ENCODE data around the gene NPHP3.

NPHP3 gene

DNA sequence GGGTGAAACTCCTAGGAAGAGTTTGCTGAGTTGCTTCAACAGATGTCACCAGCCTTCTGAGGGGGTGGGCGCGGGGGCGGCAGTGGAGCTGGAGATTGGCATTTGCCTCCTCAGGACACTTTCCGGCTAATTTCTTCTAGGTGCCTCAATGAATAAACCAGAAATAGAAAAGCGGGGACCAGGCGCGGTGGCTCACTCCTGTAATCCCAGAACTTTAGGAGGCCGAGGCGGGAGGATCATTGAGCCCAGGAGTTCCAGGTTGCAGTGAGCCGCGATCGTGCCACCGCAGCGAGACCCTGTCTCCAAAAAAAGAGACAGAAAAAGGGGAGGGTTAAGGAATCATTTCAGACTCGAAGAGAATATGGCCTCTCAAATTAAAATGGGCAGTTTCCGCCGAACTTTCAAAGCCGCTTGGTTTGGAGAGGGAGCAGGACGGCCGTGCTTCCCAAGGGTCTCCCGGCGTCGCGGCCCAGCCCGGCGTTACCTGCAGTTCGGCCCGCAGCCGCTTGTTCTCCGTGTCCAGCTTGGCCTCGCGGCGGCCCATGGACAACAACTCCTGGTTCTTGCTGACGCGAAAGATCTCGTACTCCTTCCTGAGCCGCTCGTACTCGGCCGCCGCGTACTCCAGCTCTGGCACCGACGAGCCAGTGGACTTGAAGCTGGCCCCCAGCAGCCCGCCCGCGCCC lies 587 bp downstream of the NPHP3 start:
- no peaks in the 10 kb centered on the region for H3K36me3 ChIP-seq (ENCODE audit: control insufficient read depth, insufficient read depth, low read length)
- peak overlapping the region; percentile 70 for H3K9ac ChIP-seq (ENCODE audit: low read length)
- H3K27ac ChIP-seq (ENCODE audit: low read depth, low read length) = peak overlapping the region; percentile 95
- peak overlapping the region; percentile 82 for H3K4me3 ChIP-seq (ENCODE audit: low read length)
- peaks cover 9% of the 10 kb centered on the region for H3K4me1 ChIP-seq (ENCODE audit: control insufficient read depth, insufficient read depth, low read length)
- H3K27me3 ChIP-seq (ENCODE audit: control insufficient read depth, insufficient read depth, low read length) = no peaks in the 10 kb centered on the region

DNA sequence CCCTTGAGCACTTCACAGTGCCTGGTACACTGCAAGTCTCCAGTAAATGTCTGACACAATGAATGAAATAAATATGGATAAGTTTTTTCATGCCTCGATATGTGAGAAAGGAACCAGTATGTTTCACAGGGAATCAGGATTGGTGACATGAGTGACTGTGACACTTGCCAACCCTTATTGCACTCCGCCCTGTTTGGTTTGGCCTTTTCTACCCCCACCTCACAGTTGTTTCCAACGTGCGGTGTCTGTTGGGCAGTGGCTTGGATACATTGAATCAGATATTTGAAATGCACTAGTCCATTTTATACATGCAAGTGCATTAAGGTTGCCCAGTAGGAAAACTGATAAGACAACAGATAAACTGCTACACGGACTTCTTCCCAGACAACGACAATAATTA lies 2.0 kb downstream of the NPHP3 start:
- no peak overlapping the region for H3K9ac ChIP-seq (ENCODE audit: low read length)
- no peaks in the 10 kb centered on the region for H3K27me3 ChIP-seq (ENCODE audit: control insufficient read depth, insufficient read depth, low read length)
- peak overlapping the region; percentile 11 for H3K4me3 ChIP-seq (ENCODE audit: low read length)
- H3K36me3 ChIP-seq (ENCODE audit: control insufficient read depth, insufficient read depth, low read length) = no peaks in the 10 kb centered on the region
- no peak overlapping the region for H3K27ac ChIP-seq (ENCODE audit: low read depth, low read length)
- H3K4me1 ChIP-seq (ENCODE audit: control insufficient read depth, insufficient read depth, low read length) = peaks cover 9% of the 10 kb centered on the region

DNA sequence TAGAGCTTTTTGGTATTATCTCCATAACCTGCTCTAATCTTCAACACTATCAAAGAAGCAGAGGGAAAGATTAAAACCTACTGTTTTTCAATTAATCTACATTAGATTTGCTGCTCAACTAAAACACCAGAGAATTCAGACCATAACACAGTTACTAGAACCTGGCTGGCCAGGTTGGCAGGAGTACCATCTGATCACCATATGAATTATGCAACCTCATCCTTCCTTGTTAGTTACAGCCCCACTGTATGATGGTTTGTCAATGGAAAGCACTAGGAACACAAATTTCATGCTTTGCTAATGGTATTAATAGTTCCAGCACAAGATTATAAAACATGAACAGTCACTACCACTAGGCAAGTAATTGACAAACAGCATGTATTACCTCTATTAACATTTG lies 5.8 kb downstream of the NPHP3 start:
- no peak overlapping the region for H3K27ac ChIP-seq (ENCODE audit: low read depth, low read length)
- no peaks in the 10 kb centered on the region for H3K27me3 ChIP-seq (ENCODE audit: control insufficient read depth, insufficient read depth, low read length)
- no peak overlapping the region for H3K4me3 ChIP-seq (ENCODE audit: low read length)
- peaks cover 6% of the 10 kb centered on the region for H3K4me1 ChIP-seq (ENCODE audit: control insufficient read depth, insufficient read depth, low read length)
- H3K36me3 ChIP-seq (ENCODE audit: control insufficient read depth, insufficient read depth, low read length) = no peaks in the 10 kb centered on the region
- no peak overlapping the region for H3K9ac ChIP-seq (ENCODE audit: low read length)

DNA sequence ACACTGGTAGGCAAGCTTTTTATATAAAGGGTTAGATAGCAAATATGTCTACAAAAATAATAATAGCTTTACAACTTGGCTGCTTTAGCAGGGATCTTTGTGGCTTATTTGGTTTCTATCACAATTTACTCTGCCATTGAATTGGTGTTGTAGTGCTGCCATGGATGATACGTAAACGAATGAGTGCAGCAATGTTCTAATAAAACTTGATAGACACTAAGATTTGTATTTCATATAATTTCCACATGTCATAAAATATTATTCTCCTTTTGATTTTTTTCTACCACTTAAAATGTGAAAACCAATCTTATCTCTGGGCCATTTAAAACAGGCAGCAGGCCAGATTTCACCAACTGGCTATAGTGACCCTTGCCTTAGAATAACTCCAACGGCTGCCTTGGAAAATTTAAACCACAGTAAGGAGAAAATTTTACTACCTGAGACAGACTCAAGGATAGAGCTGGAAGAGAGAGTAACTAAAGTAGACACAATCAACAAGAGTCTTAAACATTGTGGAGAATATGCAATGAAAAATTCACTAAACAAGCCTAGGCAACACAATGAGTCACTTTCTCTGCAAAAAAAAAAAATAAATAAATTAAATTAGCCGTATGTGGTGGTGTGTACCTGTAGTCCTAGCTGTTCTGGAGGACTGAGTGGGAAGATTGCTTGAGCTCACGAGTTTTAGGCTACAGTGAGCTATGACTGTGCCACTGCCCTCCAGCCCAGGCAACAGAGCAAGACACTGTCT lies 8.1 kb downstream of the NPHP3 start:
- Histone ChIP-seq H3K27me3 (ENCODE audit: control insufficient read depth, insufficient read depth, low read length) (no peaks in the 10 kb centered on the region), H3K36me3 (ENCODE audit: control insufficient read depth, insufficient read depth, low read length) (no peaks in the 10 kb centered on the region), H3K4me1 (ENCODE audit: control insufficient read depth, insufficient read depth, low read length) (no peaks in the 10 kb centered on the region), H3K4me3 (ENCODE audit: low read length) (no peak overlapping the region), H3K27ac (ENCODE audit: low read depth, low read length) (no peak overlapping the region), H3K9ac (ENCODE audit: low read length) (no peak overlapping the region)

DNA sequence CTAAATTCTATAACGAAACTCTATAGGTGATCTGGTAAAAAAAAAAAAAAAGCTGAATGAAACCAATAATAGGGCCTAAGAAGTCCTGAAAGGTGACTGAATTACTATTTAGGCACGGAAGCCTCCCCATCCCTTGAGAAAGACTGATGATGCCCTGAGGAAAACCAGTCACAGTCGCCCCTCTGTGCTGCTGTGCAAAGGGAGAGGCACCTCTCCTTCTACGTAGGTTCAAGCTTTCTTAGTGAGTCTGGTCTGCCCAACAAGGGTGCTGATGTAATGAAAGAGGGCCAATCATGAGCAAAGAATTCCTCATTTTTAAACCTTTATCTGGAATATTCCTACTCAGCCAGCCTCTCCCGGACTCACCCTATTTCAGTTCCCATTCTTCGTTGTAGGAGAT lies 11.9 kb downstream of the NPHP3 start:
- H3K27me3 ChIP-seq (ENCODE audit: control insufficient read depth, insufficient read depth, low read length) = no peaks in the 10 kb centered on the region
- H3K36me3 ChIP-seq (ENCODE audit: control insufficient read depth, insufficient read depth, low read length) = peaks cover 12% of the 10 kb centered on the region
- H3K4me1 ChIP-seq (ENCODE audit: control insufficient read depth, insufficient read depth, low read length) = no peaks in the 10 kb centered on the region
- H3K27ac ChIP-seq (ENCODE audit: low read depth, low read length) = no peak overlapping the region
- no peak overlapping the region for H3K9ac ChIP-seq (ENCODE audit: low read length)
- H3K4me3 ChIP-seq (ENCODE audit: low read length) = no peak overlapping the region

DNA sequence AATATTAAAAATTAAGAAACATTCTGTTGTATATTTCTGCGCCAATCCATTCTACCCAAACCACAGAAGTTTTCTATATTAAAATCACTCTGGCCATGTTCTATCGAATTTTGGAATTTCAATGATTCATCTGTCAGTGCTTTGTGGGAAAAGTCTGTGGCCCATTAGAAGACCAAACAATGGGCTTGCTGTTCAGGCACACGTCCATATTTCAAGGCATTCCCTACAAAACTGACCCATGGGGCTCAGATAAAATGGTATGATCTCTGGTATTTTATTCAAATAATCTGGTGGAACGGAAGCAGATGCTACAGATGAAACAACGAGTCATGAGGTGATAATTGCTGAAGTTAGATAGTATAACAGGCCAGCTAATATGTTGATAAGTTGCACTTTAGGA lies 12.4 kb downstream of the NPHP3 start:
- Histone ChIP-seq H3K4me3 (ENCODE audit: low read length) (no peak overlapping the region), H3K36me3 (ENCODE audit: control insufficient read depth, insufficient read depth, low read length) (peaks cover 12% of the 10 kb centered on the region), H3K9ac (ENCODE audit: low read length) (no peak overlapping the region), H3K27ac (ENCODE audit: low read depth, low read length) (no peak overlapping the region), H3K27me3 (ENCODE audit: control insufficient read depth, insufficient read depth, low read length) (no peaks in the 10 kb centered on the region), H3K4me1 (ENCODE audit: control insufficient read depth, insufficient read depth, low read length) (no peaks in the 10 kb centered on the region)

DNA sequence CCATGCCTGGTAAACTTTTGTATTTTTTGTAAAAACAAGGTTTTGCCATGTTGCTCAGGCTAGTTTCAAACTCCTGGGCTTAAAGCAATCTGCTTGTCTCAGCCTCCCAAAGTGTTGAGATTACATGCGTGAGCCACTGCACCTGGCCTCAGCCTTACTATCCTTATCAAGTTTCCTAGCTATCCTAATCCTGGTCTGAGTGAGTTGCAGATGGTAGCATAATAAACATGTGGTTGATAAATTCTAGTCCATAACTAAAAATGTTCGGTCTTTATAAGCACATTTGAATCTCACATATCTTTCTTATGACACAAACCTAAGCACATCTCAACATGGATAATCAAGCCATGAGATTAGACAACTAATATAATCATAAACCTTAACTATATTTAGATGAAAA lies 18.5 kb downstream of the NPHP3 start:
- H3K9ac ChIP-seq (ENCODE audit: low read length) = no peak overlapping the region
- H3K4me3 ChIP-seq (ENCODE audit: low read length) = no peak overlapping the region
- no peak overlapping the region for H3K27ac ChIP-seq (ENCODE audit: low read depth, low read length)
- peaks cover 18% of the 10 kb centered on the region for H3K36me3 ChIP-seq (ENCODE audit: control insufficient read depth, insufficient read depth, low read length)
- H3K27me3 ChIP-seq (ENCODE audit: control insufficient read depth, insufficient read depth, low read length) = no peaks in the 10 kb centered on the region
- H3K4me1 ChIP-seq (ENCODE audit: control insufficient read depth, insufficient read depth, low read length) = no peaks in the 10 kb centered on the region

GRCh38 chr3:132695422-132695821 lies 26.8 kb downstream of the NPHP3 start:
- Histone ChIP-seq H3K27ac (ENCODE audit: low read depth, low read length) (no peak overlapping the region), H3K4me3 (ENCODE audit: low read length) (no peak overlapping the region), H3K4me1 (ENCODE audit: control insufficient read depth, insufficient read depth, low read length) (no peaks in the 10 kb centered on the region), H3K9ac (ENCODE audit: low read length) (no peak overlapping the region), H3K36me3 (ENCODE audit: control insufficient read depth, insufficient read depth, low read length) (peaks cover 13% of the 10 kb centered on the region), H3K27me3 (ENCODE audit: control insufficient read depth, insufficient read depth, low read length) (no peaks in the 10 kb centered on the region)

- H3K9ac ChIP-seq (ENCODE audit: low read length) = no peak overlapping the region
- H3K36me3 ChIP-seq (ENCODE audit: control insufficient read depth, insufficient read depth, low read length) = peaks cover 13% of the 10 kb centered on the region
- H3K4me3 ChIP-seq (ENCODE audit: low read length) = no peak overlapping the region
- H3K27ac ChIP-seq (ENCODE audit: low read depth, low read length) = no peak overlapping the region
- H3K4me1 ChIP-seq (ENCODE audit: control insufficient read depth, insufficient read depth, low read length) = no peaks in the 10 kb centered on the region
- no peaks in the 10 kb centered on the region for H3K27me3 ChIP-seq (ENCODE audit: control insufficient read depth, insufficient read depth, low read length)
These were observed 27.2 kb downstream of the NPHP3 start for GRCh38 chr3:132694991-132695390.

- Histone ChIP-seq H3K4me1 (ENCODE audit: control insufficient read depth, insufficient read depth, low read length) (no peaks in the 10 kb centered on the region), H3K9ac (ENCODE audit: low read length) (no peak overlapping the region), H3K27me3 (ENCODE audit: control insufficient read depth, insufficient read depth, low read length) (no peaks in the 10 kb centered on the region), H3K27ac (ENCODE audit: low read depth, low read length) (no peak overlapping the region), H3K4me3 (ENCODE audit: low read length) (no peak overlapping the region), H3K36me3 (ENCODE audit: control insufficient read depth, insufficient read depth, low read length) (peaks cover 22% of the 10 kb centered on the region)
These were observed 32.2 kb downstream of the NPHP3 start for GRCh38 chr3:132690040-132690439.

- no peak overlapping the region for H3K27ac ChIP-seq (ENCODE audit: low read depth, low read length)
- no peaks in the 10 kb centered on the region for H3K4me1 ChIP-seq (ENCODE audit: control insufficient read depth, insufficient read depth, low read length)
- peaks cover 12% of the 10 kb centered on the region for H3K36me3 ChIP-seq (ENCODE audit: control insufficient read depth, insufficient read depth, low read length)
- no peaks in the 10 kb centered on the region for H3K27me3 ChIP-seq (ENCODE audit: control insufficient read depth, insufficient read depth, low read length)
- H3K4me3 ChIP-seq (ENCODE audit: low read length) = no peak overlapping the region
- no peak overlapping the region for H3K9ac ChIP-seq (ENCODE audit: low read length)
These were observed 40.0 kb downstream of the NPHP3 start for GRCh38 chr3:132682201-132682600.

DNA sequence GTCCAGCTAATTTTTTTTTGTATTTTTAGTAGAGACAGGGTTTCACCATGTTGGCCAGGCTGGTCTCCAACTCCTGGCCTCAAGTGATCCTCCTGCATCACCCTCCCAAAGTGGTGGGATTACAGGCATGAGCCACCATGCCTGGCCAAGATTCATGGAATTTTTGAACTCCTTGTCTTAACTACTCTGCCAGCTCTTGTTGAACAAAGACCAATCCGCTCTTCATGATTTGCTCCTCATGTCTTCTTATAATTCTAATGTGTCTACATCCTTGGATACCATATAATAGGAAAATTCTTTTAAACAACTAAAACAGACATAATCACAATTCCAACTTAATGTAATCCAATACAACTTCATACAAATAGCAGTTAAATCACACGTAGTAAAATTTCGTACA lies 40.8 kb downstream of the NPHP3 start:
- Histone ChIP-seq H3K9ac (ENCODE audit: low read length) (no peak overlapping the region), H3K36me3 (ENCODE audit: control insufficient read depth, insufficient read depth, low read length) (peaks cover 12% of the 10 kb centered on the region), H3K4me1 (ENCODE audit: control insufficient read depth, insufficient read depth, low read length) (no peaks in the 10 kb centered on the region), H3K27ac (ENCODE audit: low read depth, low read length) (no peak overlapping the region), H3K27me3 (ENCODE audit: control insufficient read depth, insufficient read depth, low read length) (no peaks in the 10 kb centered on the region), H3K4me3 (ENCODE audit: low read length) (no peak overlapping the region)

DNA sequence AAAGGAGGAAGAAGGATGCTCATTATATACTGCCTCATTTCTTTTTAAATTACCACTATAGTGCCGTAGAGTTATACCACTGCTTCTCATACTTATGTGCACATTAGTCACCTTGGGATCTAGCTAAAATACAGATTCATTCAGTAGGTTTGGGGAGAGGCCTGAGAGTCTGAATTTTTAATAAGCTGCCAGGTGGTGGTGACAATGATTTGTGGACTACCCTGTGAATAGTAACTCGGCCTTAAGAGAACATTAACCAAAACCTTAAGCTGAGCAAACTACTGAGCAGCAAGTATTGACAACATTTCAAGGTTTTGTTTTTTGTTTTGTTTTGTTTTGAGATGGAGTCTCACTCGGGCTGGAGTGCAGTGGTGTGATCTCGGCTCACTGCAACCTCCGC lies 42.3 kb downstream of the NPHP3 start:
- Histone ChIP-seq H3K36me3 (ENCODE audit: control insufficient read depth, insufficient read depth, low read length) (peaks cover 14% of the 10 kb centered on the region), H3K27ac (ENCODE audit: low read depth, low read length) (no peak overlapping the region), H3K27me3 (ENCODE audit: control insufficient read depth, insufficient read depth, low read length) (no peaks in the 10 kb centered on the region), H3K4me3 (ENCODE audit: low read length) (no peak overlapping the region), H3K4me1 (ENCODE audit: control insufficient read depth, insufficient read depth, low read length) (no peaks in the 10 kb centered on the region), H3K9ac (ENCODE audit: low read length) (no peak overlapping the region)

Data from rectal smooth muscle tissue (tissue), 1 donor.